GM23248 (cell line): ENCODE measurements around the gene FOXO1.

ENCODE experiments used
- EZH2 ChIP-seq: fragments of 200-600 bp; sonication (generic); IDR thresholded peaks from 2 replicates; pipeline ENCODE4 v1.6.1; 2018; ENCODE audit warnings: antibody characterized with exemption, mild to moderate bottlenecking; ENCODE audit not compliant: insufficient read depth, poor library complexity, severe bottlenecking
- EZH2phosphoT487 ChIP-seq: fragments of 200-600 bp; sonication (generic); IDR thresholded peaks from 2 replicates; pipeline ENCODE4 v1.6.1; 2018; ENCODE audit warnings: antibody characterized with exemption, moderate library complexity, mild to moderate bottlenecking, low read depth; ENCODE audit not compliant: insufficient read depth

DNA sequence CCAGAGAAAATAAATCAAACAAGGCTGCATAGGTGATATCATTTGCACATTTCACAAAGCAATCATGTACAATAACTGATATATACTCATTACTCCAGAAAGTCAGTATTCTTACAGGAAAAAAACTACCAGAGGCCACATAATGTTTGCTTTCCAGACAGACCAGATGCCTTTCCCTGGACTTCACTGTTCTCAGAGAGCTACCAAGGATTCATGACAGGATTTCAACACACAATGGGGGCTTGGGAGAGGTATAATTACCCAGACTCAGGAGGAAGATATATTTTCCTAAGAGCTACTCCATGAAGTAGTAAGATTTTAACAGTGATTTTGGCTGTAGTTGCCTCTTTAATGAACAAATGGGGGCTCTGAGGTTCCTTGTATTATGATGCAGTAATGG is 110.0 kb downstream of the FOXO1 start:
- TF ChIP-seq EZH2phosphoT487, result no peak
- no peak for TF ChIP-seq EZH2
